ENCODE data around the gene CBFA2T3. TPM values are rescaled to one million over a fixed set of nuclear protein-coding genes. Genes with fewer than 3 reads are reported as not detected.
A peak's percentile ranks its signal among the peaks of the same experiment; 100 is the strongest.

Gene CBFA2T3
- total RNA-seq, 6 experiments from 2014 or later = not detected

- H3K4me1 Mint-ChIP-seq (ENCODE audit: low read depth) = no peaks in the 10 kb centered on the region
- no peaks in the 10 kb centered on the region for H3K9me3 Mint-ChIP-seq
- H3K4me3 Mint-ChIP-seq = no peak overlapping the region
Observed at GRCh38 chr16:88951989-88952388, 25.0 kb downstream of the CBFA2T3 start.

GRCh38 chr16:88951501-88951900 is 25.5 kb downstream of the CBFA2T3 start:
- TF ChIP-seq CTCF (IDR thresholded peaks at IDR 0.05) = no peak
- Mint-ChIP-seq H3K36me3 (ENCODE audit: low read depth) (no peaks in the 10 kb centered on the region), H3K27me3 (ENCODE audit: insufficient read depth) (peaks cover 20% of the 10 kb centered on the region), H3K4me1 (ENCODE audit: low read depth) (no peaks in the 10 kb centered on the region), H3K9me3 (no peaks in the 10 kb centered on the region), H3K4me3 (no peak overlapping the region), H3K27ac (no peak overlapping the region)
- DNase-seq = no peak

More at GRCh38 chr16:88951989-88952388, 25.0 kb downstream of the CBFA2T3 start:
- TF ChIP-seq CTCF (IDR thresholded peaks at IDR 0.05) = no peak
- DNase-seq = no peak
- Mint-ChIP-seq H3K27ac (no peak overlapping the region), H3K36me3 (ENCODE audit: low read depth) (no peaks in the 10 kb centered on the region), H3K27me3 (ENCODE audit: insufficient read depth) (peaks cover 23% of the 10 kb centered on the region)

GRCh38 chr16:88948781-88949490 is 28.1 kb downstream of the CBFA2T3 start:
- H3K36me3 Mint-ChIP-seq (ENCODE audit: low read depth) = no peaks in the 10 kb centered on the region
- H3K9me3 Mint-ChIP-seq = no peaks in the 10 kb centered on the region
- peaks cover 26% of the 10 kb centered on the region for H3K27me3 Mint-ChIP-seq (ENCODE audit: insufficient read depth)
- no peak overlapping the region for H3K27ac Mint-ChIP-seq
- no peak overlapping the region for H3K4me3 Mint-ChIP-seq
- peak; percentile 40; the same call in 1 of the 2 replicates for TF ChIP-seq CTCF (IDR thresholded peaks at IDR 0.05)
- no peak for DNase-seq
- H3K4me1 Mint-ChIP-seq (ENCODE audit: low read depth) = no peaks in the 10 kb centered on the region

GRCh38 chr16:88945473-88945872 is 31.5 kb downstream of the CBFA2T3 start:
- Mint-ChIP-seq H3K4me1 (ENCODE audit: low read depth) (no peaks in the 10 kb centered on the region), H3K9me3 (no peaks in the 10 kb centered on the region), H3K36me3 (ENCODE audit: low read depth) (no peaks in the 10 kb centered on the region), H3K4me3 (no peak overlapping the region), H3K27ac (no peak overlapping the region), H3K27me3 (ENCODE audit: insufficient read depth) (peaks cover 28% of the 10 kb centered on the region)
- no peak for TF ChIP-seq CTCF (IDR thresholded peaks at IDR 0.05)
- no peak for DNase-seq

GRCh38 chr16:88943741-88944140 is 33.3 kb downstream of the CBFA2T3 start:
- peaks cover 32% of the 10 kb centered on the region for H3K27me3 Mint-ChIP-seq (ENCODE audit: insufficient read depth)
- H3K36me3 Mint-ChIP-seq (ENCODE audit: low read depth) = no peaks in the 10 kb centered on the region
- no peak overlapping the region for H3K27ac Mint-ChIP-seq
- no peaks in the 10 kb centered on the region for H3K4me1 Mint-ChIP-seq (ENCODE audit: low read depth)
- TF ChIP-seq CTCF (IDR thresholded peaks at IDR 0.05) = no peak
- H3K9me3 Mint-ChIP-seq = no peaks in the 10 kb centered on the region
- no peak overlapping the region for H3K4me3 Mint-ChIP-seq
- no peak for DNase-seq
